ENCODE measurements around the gene SOX6.

- TF ChIP-seq EZH2 (IDR thresholded peaks at IDR 0.05) (no peak), CTCF (IDR thresholded peaks at IDR 0.05) (no peak)
Observed at GRCh38 chr11:16337421-16338213, 18.7 kb downstream of the SOX6 start.
